Endothelial cell of umbilical vein (primary cell): ENCODE measurements around the gene PIK3R1.

ENCODE experiments used
- CTCF ChIP-seq, 2 donors: IDR thresholded peaks; 1 replicate in 1 of 2; 2 replicates in 1 of 2; pipeline ENCODE4 v1.5.1; 2011; ENCODE audit warnings: low read length in 2 of 2, mild to moderate bottlenecking in 2 of 2, moderate library complexity in 2 of 2, control low read depth in 1 of 2, inconsistent platforms in 1 of 2, low read depth in 1 of 2; ENCODE audit not compliant: insufficient read depth in 1 of 2; ENCODE audit errors: extremely low read depth in 1 of 2
- EZH2 ChIP-seq: IDR thresholded peaks from 2 replicates; pipeline ENCODE4 v1.6.1; 2012; ENCODE audit warnings: borderline replicate concordance, low read depth, mild to moderate bottlenecking, moderate library complexity, low read length, inconsistent platforms; ENCODE audit not compliant: severe bottlenecking
- POLR2A ChIP-seq: IDR thresholded peaks from 2 replicates; pipeline ENCODE4 v1.6.1; 2012; ENCODE audit warnings: low read depth, mild to moderate bottlenecking, control low read depth, low read length

- TF ChIP-seq CTCF (IDR thresholded peaks at IDR 0.05; ENCODE audit: extremely low read depth in 1 of 2, insufficient read depth in 1 of 2, low read depth in 1 of 2, low read length in 2 of 2) (no peak), EZH2 (no peak), POLR2A (no peak)
Measured at GRCh38 chr5:68219161-68219816, 3.7 kb downstream of the PIK3R1 start.
